ENCODE results near the gene RC3H2. TPM values are rescaled to one million over a fixed set of nuclear protein-coding genes. Genes with fewer than 3 reads are reported as not detected.

Gene RC3H2
- total RNA-seq, 2 experiments from 2014 or later, result 45.0 to 73.7 TPM

DNA sequence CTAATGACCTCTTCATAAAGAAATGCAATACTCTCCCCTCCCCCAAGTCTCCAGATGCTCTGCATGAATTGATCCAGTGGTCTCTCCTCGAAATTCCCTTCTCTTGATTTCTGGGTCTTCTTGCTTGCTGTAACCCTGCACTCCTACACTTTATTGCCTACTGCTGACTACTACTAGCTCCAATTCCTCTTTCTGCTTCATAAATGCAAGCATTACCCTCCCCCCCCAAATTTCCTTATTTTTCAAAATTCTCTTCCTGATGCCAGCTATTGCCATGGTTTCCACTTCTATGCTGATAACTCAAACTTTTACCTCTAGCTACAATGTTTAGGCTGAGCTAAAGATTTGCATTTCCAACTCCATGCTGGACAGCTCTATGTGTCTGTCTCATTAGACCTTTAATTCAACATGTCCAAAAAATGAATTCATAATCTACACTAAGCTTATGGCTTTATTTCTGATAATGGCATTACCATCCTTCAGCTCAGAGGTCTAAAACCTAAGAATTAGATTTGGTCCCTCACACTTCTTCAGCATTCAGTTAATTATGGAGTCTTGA, 24.7 kb upstream of the RC3H2 start:
- Histone ChIP-seq H3K4me3 (ENCODE audit: low read depth, low read length, poor library complexity, severe bottlenecking) (peak overlapping the region; percentile 85), H2AFZ (ENCODE audit: low read length) (no peak overlapping the region), H3K4me1 (ENCODE audit: insufficient read depth, low read length, poor library complexity, severe bottlenecking) (peaks cover 19% of the 10 kb centered on the region), H3K4me2 (ENCODE audit: low read length) (peak overlapping the region; percentile 78), H3K79me2 (ENCODE audit: insufficient read depth, low read depth, low read length) (peaks cover 49% of the 10 kb centered on the region), H3K27ac (ENCODE audit: low read depth, low read length, poor library complexity, severe bottlenecking) (no peak overlapping the region), H3K9me3 (ENCODE audit: low read length) (no peaks in the 10 kb centered on the region), H3K9me2 (ENCODE audit: insufficient read depth, low read length) (no peaks in the 10 kb centered on the region), H4K20me1 (ENCODE audit: insufficient read depth, low read length) (0 out of 2 replicates have a peak, but pooled peaks cover 4% of the 10 kb centered on the region), H3K36me3 (ENCODE audit: insufficient read depth, low read length) (peaks cover 3% of the 10 kb centered on the region)
- intact Hi-C loops (cut with micrococcal nuclease; ENCODE audit: unreplicated experiment), result loop anchor here (10.0 kb wide), 1 partner anchor 665 kb away; the partner anchor contains the start of genes MRRF and RBM18
- no peak for TF ChIP-seq EZH2phosphoT487 (IDR thresholded peaks at IDR 0.05; ENCODE audit: borderline replicate concordance, low read depth, low read length)
- TF ChIP-seq, protein P1, sequence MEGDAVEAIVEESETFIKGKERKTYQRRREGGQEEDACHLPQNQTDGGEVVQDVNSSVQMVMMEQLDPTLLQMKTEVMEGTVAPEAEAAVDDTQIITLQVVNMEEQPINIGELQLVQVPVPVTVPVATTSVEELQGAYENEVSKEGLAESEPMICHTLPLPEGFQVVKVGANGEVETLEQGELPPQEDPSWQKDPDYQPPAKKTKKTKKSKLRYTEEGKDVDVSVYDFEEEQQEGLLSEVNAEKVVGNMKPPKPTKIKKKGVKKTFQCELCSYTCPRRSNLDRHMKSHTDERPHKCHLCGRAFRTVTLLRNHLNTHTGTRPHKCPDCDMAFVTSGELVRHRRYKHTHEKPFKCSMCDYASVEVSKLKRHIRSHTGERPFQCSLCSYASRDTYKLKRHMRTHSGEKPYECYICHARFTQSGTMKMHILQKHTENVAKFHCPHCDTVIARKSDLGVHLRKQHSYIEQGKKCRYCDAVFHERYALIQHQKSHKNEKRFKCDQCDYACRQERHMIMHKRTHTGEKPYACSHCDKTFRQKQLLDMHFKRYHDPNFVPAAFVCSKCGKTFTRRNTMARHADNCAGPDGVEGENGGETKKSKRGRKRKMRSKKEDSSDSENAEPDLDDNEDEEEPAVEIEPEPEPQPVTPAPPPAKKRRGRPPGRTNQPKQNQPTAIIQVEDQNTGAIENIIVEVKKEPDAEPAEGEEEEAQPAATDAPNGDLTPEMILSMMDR (conservative IDR thresholded peaks at IDR 0.05; ENCODE audit: low read length), result no peak
- no TSS peak for BruUV-seq (replicated peaks)
- no peak for DNase-seq (ENCODE audit: low spot score)
- ChIA-PET POLR2A (interaction anchor here (0.6 to 4.2 kb wide), 9 partner anchors 8 to 317 kb away, joined by 3 to 50 read pairs (median 5); partner anchors contain the start of genes RABGAP1, RC3H2 and ZBTB6), CTCF (ENCODE audit: unreplicated experiment) (interaction anchor here (0.7 kb wide), 1 partner anchor 113 kb away, joined by 4 read pairs; no protein-coding TSS in a partner anchor)

DNA sequence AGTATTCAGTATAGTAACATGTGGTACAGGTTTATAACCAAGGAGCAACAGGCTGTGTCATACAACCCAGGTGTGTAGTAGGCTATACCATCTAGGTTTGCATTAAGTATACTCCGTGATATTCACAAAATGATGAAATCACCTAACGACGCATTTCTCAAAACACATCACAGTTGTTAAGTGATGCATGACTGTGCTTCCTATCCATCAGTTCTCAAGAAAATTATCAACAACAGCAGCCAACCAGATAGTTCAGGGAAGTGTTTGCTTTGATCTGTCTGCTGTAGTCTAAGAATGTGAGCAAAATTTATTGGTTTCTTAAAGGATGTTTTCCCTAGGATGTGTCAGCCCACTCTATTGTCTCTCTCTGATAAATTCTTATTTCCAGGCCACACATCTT, 18.8 kb upstream of the RC3H2 start:
- no peaks in the 10 kb centered on the region for H3K9me3 ChIP-seq (ENCODE audit: low read length)
- DNase-seq (ENCODE audit: low spot score), result peak; percentile 62
- intact Hi-C loops (cut with micrococcal nuclease; ENCODE audit: unreplicated experiment), result no loop called here
- peak overlapping the region; percentile 28 for H3K4me3 ChIP-seq (ENCODE audit: low read depth, low read length, poor library complexity, severe bottlenecking)
- peak overlapping the region; percentile 8; the same call in 1 of the 2 replicates for H2AFZ ChIP-seq (ENCODE audit: low read length)
- no peaks in the 10 kb centered on the region for H4K20me1 ChIP-seq (ENCODE audit: insufficient read depth, low read length)
- peak overlapping the region; percentile 51 for H3K27ac ChIP-seq (ENCODE audit: low read depth, low read length, poor library complexity, severe bottlenecking)
- no TSS peak for BruUV-seq (replicated peaks)
- no peaks in the 10 kb centered on the region for H3K9me2 ChIP-seq (ENCODE audit: insufficient read depth, low read length)
- H3K4me1 ChIP-seq (ENCODE audit: insufficient read depth, low read length, poor library complexity, severe bottlenecking), result peaks cover 16% of the 10 kb centered on the region
- ChIA-PET POLR2A (interaction anchor here (0.6 to 2.6 kb wide), 9 partner anchors 9 to 608 kb away, joined by 3 to 21 read pairs (median 5); partner anchors contain the start of genes RABGAP1 and ZBTB26), CTCF (ENCODE audit: unreplicated experiment) (no interaction called here)
- H3K36me3 ChIP-seq (ENCODE audit: insufficient read depth, low read length), result peaks cover 19% of the 10 kb centered on the region
- TF ChIP-seq, protein P1 (conservative IDR thresholded peaks at IDR 0.05; ENCODE audit: low read length), result no peak
- no peak for TF ChIP-seq EZH2phosphoT487 (IDR thresholded peaks at IDR 0.05; ENCODE audit: borderline replicate concordance, low read depth, low read length)
- H3K4me2 ChIP-seq (ENCODE audit: low read length), result peak overlapping the region; percentile 54
- H3K79me2 ChIP-seq (ENCODE audit: insufficient read depth, low read depth, low read length), result peaks cover 22% of the 10 kb centered on the region

DNA sequence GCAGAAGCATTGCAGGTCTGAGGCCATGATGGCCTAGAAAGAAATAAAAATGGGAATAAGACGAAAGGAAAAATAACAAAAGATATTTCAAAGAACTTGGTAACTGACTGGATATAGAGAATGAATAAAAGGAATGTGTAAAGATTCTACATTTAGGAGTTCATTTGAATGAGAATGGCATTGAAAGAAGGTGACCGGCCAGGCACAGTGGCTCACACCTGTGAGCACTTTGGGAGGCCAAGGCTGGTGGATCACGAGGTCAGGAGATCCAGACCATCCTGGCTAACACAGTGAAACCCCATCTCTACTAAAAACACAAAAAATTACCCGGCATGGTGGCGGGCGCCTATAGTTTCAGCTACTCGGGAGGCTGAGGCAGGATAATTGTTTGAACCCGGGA, 17.6 kb upstream of the RC3H2 start:
- intact Hi-C loops (cut with micrococcal nuclease; ENCODE audit: unreplicated experiment), result no loop called here
- Histone ChIP-seq H2AFZ (ENCODE audit: low read length) (no peak overlapping the region), H3K36me3 (ENCODE audit: insufficient read depth, low read length) (peaks cover 30% of the 10 kb centered on the region), H3K4me2 (ENCODE audit: low read length) (no peak overlapping the region), H3K9me2 (ENCODE audit: insufficient read depth, low read length) (no peaks in the 10 kb centered on the region), H4K20me1 (ENCODE audit: insufficient read depth, low read length) (no peaks in the 10 kb centered on the region), H3K4me3 (ENCODE audit: low read depth, low read length, poor library complexity, severe bottlenecking) (no peak overlapping the region), H3K4me1 (ENCODE audit: insufficient read depth, low read length, poor library complexity, severe bottlenecking) (peaks cover 16% of the 10 kb centered on the region), H3K79me2 (ENCODE audit: insufficient read depth, low read depth, low read length) (peaks cover 22% of the 10 kb centered on the region), H3K9me3 (ENCODE audit: low read length) (no peaks in the 10 kb centered on the region), H3K27ac (ENCODE audit: low read depth, low read length, poor library complexity, severe bottlenecking) (no peak overlapping the region)
- no TSS peak for BruUV-seq (replicated peaks)
- DNase-seq (ENCODE audit: low spot score), result no peak
- CTCF ChIA-PET (ENCODE audit: unreplicated experiment), result no interaction called here
- POLR2A ChIA-PET, result interaction anchor here (0.7 to 2.6 kb wide), 5 partner anchors 8 to 18 kb away, joined by 3 to 21 read pairs (median 5); partner anchors contain the start of genes RABGAP1, ZBTB26 and ZBTB6
- no peak for TF ChIP-seq EZH2phosphoT487 (IDR thresholded peaks at IDR 0.05; ENCODE audit: borderline replicate concordance, low read depth, low read length)
- TF ChIP-seq, protein P1 (conservative IDR thresholded peaks at IDR 0.05; ENCODE audit: low read length), result no peak

Data from OCI-LY7 (cell line).